ENCODE measurements around the gene NLGN1.

NLGN1 gene

GRCh38 chr3:173774294-173774693 is 376.8 kb downstream of the NLGN1 start:
- no peak for DNase-seq

GRCh38 chr3:173778251-173778650 is 380.7 kb downstream of the NLGN1 start:
- no peak for DNase-seq

GRCh38 chr3:173780067-173780466 is 382.5 kb downstream of the NLGN1 start:
- no peak for DNase-seq

GRCh38 chr3:173785004-173785403 is 387.5 kb downstream of the NLGN1 start:
- DNase-seq = no peak

GRCh38 chr3:173789530-173790162 is 392.1 kb downstream of the NLGN1 start:
- no peak for DNase-seq

GRCh38 chr3:173793963-173794362 is 396.4 kb downstream of the NLGN1 start:
- no peak for DNase-seq

GRCh38 chr3:173796405-173796804 is 398.9 kb downstream of the NLGN1 start:
- no peak for DNase-seq

GRCh38 chr3:173796890-173797289 is 399.3 kb downstream of the NLGN1 start:
- DNase-seq = no peak

GRCh38 chr3:173799060-173799816 is 401.7 kb downstream of the NLGN1 start:
- no peak for DNase-seq

- no peak for DNase-seq
These were observed 402.6 kb downstream of the NLGN1 start for GRCh38 chr3:173800154-173800553.

GRCh38 chr3:173814809-173815208 is 417.3 kb downstream of the NLGN1 start:
- DNase-seq = no peak

GRCh38 chr3:173819368-173819767 is 421.8 kb downstream of the NLGN1 start:
- no peak for DNase-seq

GRCh38 chr3:173823911-173824460 is 426.4 kb downstream of the NLGN1 start:
- no peak for DNase-seq

GRCh38 chr3:173825730-173826129 is 428.2 kb downstream of the NLGN1 start:
- no peak for DNase-seq

- DNase-seq = no peak
These were observed 428.9 kb downstream of the NLGN1 start for GRCh38 chr3:173826416-173826815.

- DNase-seq = no peak
These were observed 429.5 kb downstream of the NLGN1 start for GRCh38 chr3:173826901-173827609.

- no peak for DNase-seq
These were observed 441.1 kb downstream of the NLGN1 start for GRCh38 chr3:173838644-173839043.

- DNase-seq = no peak
These were observed 442.3 kb downstream of the NLGN1 start for GRCh38 chr3:173839859-173840258.

GRCh38 chr3:173841334-173841733 is 443.8 kb downstream of the NLGN1 start:
- no peak for DNase-seq

GRCh38 chr3:173843060-173843459 is 445.5 kb downstream of the NLGN1 start:
- no peak for DNase-seq

- no peak for DNase-seq
These were observed 449.0 kb downstream of the NLGN1 start for GRCh38 chr3:173846584-173846983.

- no peak for DNase-seq
These were observed 451.9 kb downstream of the NLGN1 start for GRCh38 chr3:173849489-173849888.

- no peak for DNase-seq
These were observed 459.6 kb downstream of the NLGN1 start for GRCh38 chr3:173857154-173857553.

GRCh38 chr3:173862701-173863100 is 465.2 kb downstream of the NLGN1 start:
- DNase-seq = no peak

All from DMS79 (cell line).